Body of pancreas (tissue), 4 donors: Measurements from ENCODE around the gene ERICH4. TPM values are rescaled to one million over a fixed set of nuclear protein-coding genes. Genes with fewer than 3 reads are reported as not detected.
"Not testable (repeated sequence)": the region's sequence is repeated elsewhere in the genome, so short reads cannot be mapped to it uniquely, and the experiment has no call there.

ENCODE experiments used
- ATAC-seq: fragments of 150-250 bp; one replicate; pipeline ENCODE4 v1.9.1; 2016
- DNase-seq, 4 donors: peaks; one replicate each; pipeline ENCODE4 v3.0.0-alpha.2; 2019
- H3K27ac ChIP-seq, 4 donors: fragments of 200-600 bp; sonication (generic); 1 replicate in 3 of 4; 2 replicates in 1 of 4; pipeline versions ENCODE4 v1.5.1 to v1.6.1; 2016 to 2019; ENCODE audit warnings: mild to moderate bottlenecking in 1 of 4, mixed read lengths in 1 of 4, moderate library complexity in 1 of 4
- H3K27me3 ChIP-seq, 2 donors: fragments of 200-600 bp; sonication (generic); one replicate each; pipeline ENCODE4 v1.6.0; 2016; ENCODE audit warnings: mild to moderate bottlenecking in 1 of 2
- H3K36me3 ChIP-seq, 2 donors: fragments of 200-600 bp; sonication (generic); replicated peaks in 1 of 2; 2 replicates each; pipeline ENCODE4 v1.5.1; 2016; ENCODE audit warnings: low read depth in 2 of 2; ENCODE audit not compliant: insufficient read depth in 1 of 2
- H3K4me1 ChIP-seq: fragments of 200-600 bp; sonication (generic); one replicate; pipeline ENCODE4 v1.6.0; 2016
- H3K4me3 ChIP-seq, 2 donors: fragments of 200-600 bp; sonication (generic); 1 replicate in 1 of 2; 2 replicates in 1 of 2; pipeline ENCODE4 v1.5.1; 2016 to 2019
- H3K9me3 ChIP-seq, 3 donors: fragments of 200-600 bp; sonication (generic); 1 replicate in 2 of 3; 2 replicates in 1 of 3; pipeline ENCODE4 v1.5.1; 2016
- POLR2A ChIP-seq, 3 donors: fragments of 450-650 bp; IDR thresholded peaks; one replicate each; pipeline ENCODE4 v1.6.1; 2016; ENCODE audit warnings: antibody characterized with exemption in 3 of 3, mild to moderate bottlenecking in 2 of 3
- whole genome bisulfite sequencing, 2 donors: methylation state at CpG; one replicate each; pipeline ENCODE4 v1.1.5; 2017; 5-methylcytosine and 5-hydroxymethylcytosine counted together
- intact Hi-C: fragments of 100-400 bp; cut with DNase I; formaldehyde crosslinking; loops from one replicate; pipeline ENCODE4 v1.15.1; 2023
- total RNA-seq, 2 donors: library from RNA; depleted of rRNA; stranded (reverse); fragments of >200 nt; gene quantifications; one replicate each; pipeline ENCODE4 v1.1.0, GENCODE V29; 2016
- TF ChIP-seq, protein P1 (sequence below), 7 experiments: fragments of 450-650 bp in 4 of 7; fragments of 200-600 bp in 3 of 7; sonication (generic) in 3 of 7; IDR thresholded peaks; one replicate each; pipeline ENCODE4 v1.5.1; 2016 to 2019; ENCODE audit warnings: antibody characterized with exemption in 7 of 7

Gene ERICH4
- total RNA-seq, 2 donors from 2014 or later = not detected

- Histone ChIP-seq H3K4me1 (no peaks in the 10 kb centered on the region), H3K4me3 (no peak overlapping the region), H3K36me3 (no peaks in the 10 kb centered on the region), H3K27me3 (no peaks in the 10 kb centered on the region), H3K27ac (no peak overlapping the region), H3K9me3 (no peaks in the 10 kb centered on the region)
- TF ChIP-seq, protein P1, sequence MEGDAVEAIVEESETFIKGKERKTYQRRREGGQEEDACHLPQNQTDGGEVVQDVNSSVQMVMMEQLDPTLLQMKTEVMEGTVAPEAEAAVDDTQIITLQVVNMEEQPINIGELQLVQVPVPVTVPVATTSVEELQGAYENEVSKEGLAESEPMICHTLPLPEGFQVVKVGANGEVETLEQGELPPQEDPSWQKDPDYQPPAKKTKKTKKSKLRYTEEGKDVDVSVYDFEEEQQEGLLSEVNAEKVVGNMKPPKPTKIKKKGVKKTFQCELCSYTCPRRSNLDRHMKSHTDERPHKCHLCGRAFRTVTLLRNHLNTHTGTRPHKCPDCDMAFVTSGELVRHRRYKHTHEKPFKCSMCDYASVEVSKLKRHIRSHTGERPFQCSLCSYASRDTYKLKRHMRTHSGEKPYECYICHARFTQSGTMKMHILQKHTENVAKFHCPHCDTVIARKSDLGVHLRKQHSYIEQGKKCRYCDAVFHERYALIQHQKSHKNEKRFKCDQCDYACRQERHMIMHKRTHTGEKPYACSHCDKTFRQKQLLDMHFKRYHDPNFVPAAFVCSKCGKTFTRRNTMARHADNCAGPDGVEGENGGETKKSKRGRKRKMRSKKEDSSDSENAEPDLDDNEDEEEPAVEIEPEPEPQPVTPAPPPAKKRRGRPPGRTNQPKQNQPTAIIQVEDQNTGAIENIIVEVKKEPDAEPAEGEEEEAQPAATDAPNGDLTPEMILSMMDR (IDR thresholded peaks at IDR 0.05) = no peak
- TF ChIP-seq POLR2A (IDR thresholded peaks at IDR 0.05) = no peak
- intact Hi-C loops = no loop called here
- no peak for DNase-seq
- no peak for ATAC-seq
- WGBS, 2 donors = 60 to 72% methylated on average over 6 of the region's 6 CpGs
Observed at GRCh38 chr19:41462497-41462896, 19.5 kb downstream of the ERICH4 start.

GRCh38 chr19:41463257-41464256 lies 20.6 kb downstream of the ERICH4 start:
- intact Hi-C loops, H3K27me3 ChIP-seq, H3K9me3 ChIP-seq, H3K36me3 ChIP-seq, H3K27ac ChIP-seq, H3K4me1 ChIP-seq, H3K4me3 ChIP-seq, ATAC-seq: not testable (repeated sequence)
- DNase-seq = peak in 1 of 4 donors; percentile 20
- 62 to 70% methylated on average over 19 to 22 of the region's 22 CpGs for WGBS, 2 donors

DNA sequence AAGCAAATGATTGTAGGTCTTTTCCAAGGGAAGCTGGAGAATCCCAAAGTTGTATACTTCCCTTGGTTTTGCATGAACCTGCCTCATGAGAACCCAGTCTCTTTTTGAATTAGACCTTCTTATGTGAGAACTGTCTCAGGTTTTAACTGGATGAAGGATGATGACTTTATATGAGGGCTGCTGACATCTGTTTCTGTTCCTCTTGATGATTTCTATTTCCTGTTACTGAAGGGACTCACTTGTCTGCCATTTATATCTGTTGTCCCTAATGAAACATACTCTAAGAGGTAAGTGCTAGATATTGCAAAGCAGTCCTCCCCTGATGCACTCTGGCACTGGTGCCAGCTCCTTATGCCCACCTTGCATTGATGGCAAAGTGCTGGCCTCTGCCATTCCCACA lies 33.6 kb downstream of the ERICH4 start:
- no peaks in the 10 kb centered on the region for H3K9me3 ChIP-seq
- no peaks in the 10 kb centered on the region for H3K27me3 ChIP-seq
- no peak for DNase-seq
- H3K4me3 ChIP-seq = no peak overlapping the region
- H3K27ac ChIP-seq = no peak overlapping the region
- no peaks in the 10 kb centered on the region for H3K36me3 ChIP-seq
- no peak for ATAC-seq
- TF ChIP-seq, protein P1 (IDR thresholded peaks at IDR 0.05) = no peak
- no peak for TF ChIP-seq POLR2A (IDR thresholded peaks at IDR 0.05)
- H3K4me1 ChIP-seq = no peaks in the 10 kb centered on the region
- intact Hi-C loops = no loop called here

- no peak for DNase-seq
- Histone ChIP-seq H3K36me3 (no peaks in the 10 kb centered on the region), H3K27me3 (no peaks in the 10 kb centered on the region), H3K4me1 (no peaks in the 10 kb centered on the region), H3K9me3 (no peaks in the 10 kb centered on the region), H3K4me3 (no peak overlapping the region), H3K27ac (no peak overlapping the region)
- TF ChIP-seq, protein P1 (IDR thresholded peaks at IDR 0.05) = no peak
- no peak for TF ChIP-seq POLR2A (IDR thresholded peaks at IDR 0.05)
- intact Hi-C loops = no loop called here
- WGBS, 2 donors = 56 to 63% methylated on average over 8 of the region's 8 CpGs
- no peak for ATAC-seq
Observed at GRCh38 chr19:41478171-41478570, 35.2 kb downstream of the ERICH4 start.

DNA sequence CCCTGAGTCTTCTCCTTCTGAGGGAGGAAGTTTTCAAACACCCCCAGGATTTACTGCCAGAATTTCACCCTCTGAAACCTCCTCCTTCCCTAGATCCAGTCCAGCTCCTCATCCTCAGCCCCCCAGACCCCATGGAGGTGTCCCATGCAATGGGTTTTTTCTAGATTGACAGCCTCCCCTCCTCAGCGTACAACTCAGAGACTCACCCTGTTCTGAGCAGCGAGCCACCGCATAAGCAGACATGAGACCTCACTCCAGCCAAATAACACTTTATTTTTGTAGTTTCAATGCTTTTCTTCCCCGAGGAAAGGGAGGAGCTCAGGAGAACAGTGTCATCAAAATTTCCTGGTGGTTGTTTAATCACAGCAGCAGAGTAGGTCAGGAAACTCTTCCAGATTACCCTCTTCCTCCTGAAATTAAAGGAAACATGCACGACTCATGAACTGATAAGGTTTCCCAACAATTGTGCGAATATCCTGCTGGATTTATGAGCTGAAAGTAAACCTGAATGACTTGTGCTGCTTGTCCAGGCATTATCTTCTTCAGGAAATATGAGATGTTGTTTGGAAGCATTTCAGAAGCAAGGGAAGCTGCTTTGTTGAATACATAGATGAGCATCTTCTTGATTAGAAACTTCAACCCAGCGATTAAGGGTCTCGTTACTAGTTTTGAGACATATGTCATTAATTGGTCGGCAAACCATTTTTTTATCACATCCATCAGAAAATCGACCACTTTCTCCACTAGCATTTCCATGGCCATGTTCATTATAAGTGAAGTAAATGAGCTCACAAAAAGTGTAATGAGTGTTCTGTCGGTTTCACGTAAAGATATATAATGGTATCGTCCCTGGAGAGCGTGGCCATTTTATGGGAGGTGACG lies 36.2 kb downstream of the ERICH4 start:
- intact Hi-C loops = no loop called here
- TF ChIP-seq, protein P1 (IDR thresholded peaks at IDR 0.05) = no peak
- no peak for TF ChIP-seq POLR2A (IDR thresholded peaks at IDR 0.05)
- no peaks in the 10 kb centered on the region for H3K4me1 ChIP-seq
- H3K27ac ChIP-seq = peak overlapping the region in 3 of 4 donors; percentile 9 to 30 (median 26)
- no peaks in the 10 kb centered on the region for H3K9me3 ChIP-seq
- ATAC-seq (no peak), DNase-seq (no peak)
- H3K4me3 ChIP-seq = no peak overlapping the region
- WGBS, 2 donors = 59 to 67% methylated on average over 15 of the region's 15 CpGs
- no peaks in the 10 kb centered on the region for H3K36me3 ChIP-seq
- H3K27me3 ChIP-seq = no peaks in the 10 kb centered on the region
